Upper lobe of right lung (tissue), 1 donor: ENCODE data around the gene ZC3H12A. TPM values are rescaled to one million over a fixed set of nuclear protein-coding genes. Genes with fewer than 3 reads are reported as not detected.

Experiments used
- ATAC-seq: fragments of 200-7000 bp; cut with Tn5 transposase; one replicate; pipeline ENCODE4 v1.9.1; 2020; ENCODE audit warnings: mild to moderate bottlenecking, moderate library complexity
- DNase-seq: peaks from one replicate; pipeline ENCODE4 v3.0.0-alpha.2; 2020
- H3K27ac ChIP-seq: fragments of 200-600 bp; one replicate; pipeline ENCODE4 v1.8.0; 2022
- H3K27me3 ChIP-seq: fragments of 200-600 bp; one replicate; pipeline ENCODE4 v1.8.0; 2022; ENCODE audit warnings: mild to moderate bottlenecking
- H3K36me3 ChIP-seq: fragments of 200-600 bp; one replicate; pipeline ENCODE4 v1.8.0; 2022
- H3K4me1 ChIP-seq: fragments of 200-600 bp; one replicate; pipeline ENCODE4 v1.8.0; 2022
- H3K4me3 ChIP-seq: fragments of 200-600 bp; one replicate; pipeline ENCODE4 v1.8.0; 2022; ENCODE audit warnings: mild to moderate bottlenecking
- H3K9me3 ChIP-seq: fragments of 200-600 bp; one replicate; pipeline ENCODE4 v1.8.0; 2022
- intact Hi-C: fragments of 100-400 bp; cut with DNase I; formaldehyde crosslinking; loops from one replicate; pipeline ENCODE4 v1.11.0; 2022
- total RNA-seq: library from RNA; stranded (reverse); fragmentation: NEBNext Ultra II Directional; extraction: Animal tissue kit (Norgen Biotek cat#: 25700); gene quantifications from one replicate; pipeline ENCODE4 v1.2.1, GENCODE V29; 2021
- TF ChIP-seq, protein P1 (sequence below): fragments of 200-600 bp; IDR thresholded peaks from one replicate; pipeline ENCODE4 v1.8.0; 2022; ENCODE audit warnings: antibody characterized with exemption
- donor health status: DM: no; HTN: yes; CAD: no; lungs with severe emphysema.

The ZC3H12A gene
- total RNA-seq, 1 donor from 2014 or later, result 22.9 TPM

- H3K36me3 ChIP-seq, result peaks cover 73% of the 10 kb centered on the region
- intact Hi-C loops, result no loop called here
- TF ChIP-seq, protein P1, sequence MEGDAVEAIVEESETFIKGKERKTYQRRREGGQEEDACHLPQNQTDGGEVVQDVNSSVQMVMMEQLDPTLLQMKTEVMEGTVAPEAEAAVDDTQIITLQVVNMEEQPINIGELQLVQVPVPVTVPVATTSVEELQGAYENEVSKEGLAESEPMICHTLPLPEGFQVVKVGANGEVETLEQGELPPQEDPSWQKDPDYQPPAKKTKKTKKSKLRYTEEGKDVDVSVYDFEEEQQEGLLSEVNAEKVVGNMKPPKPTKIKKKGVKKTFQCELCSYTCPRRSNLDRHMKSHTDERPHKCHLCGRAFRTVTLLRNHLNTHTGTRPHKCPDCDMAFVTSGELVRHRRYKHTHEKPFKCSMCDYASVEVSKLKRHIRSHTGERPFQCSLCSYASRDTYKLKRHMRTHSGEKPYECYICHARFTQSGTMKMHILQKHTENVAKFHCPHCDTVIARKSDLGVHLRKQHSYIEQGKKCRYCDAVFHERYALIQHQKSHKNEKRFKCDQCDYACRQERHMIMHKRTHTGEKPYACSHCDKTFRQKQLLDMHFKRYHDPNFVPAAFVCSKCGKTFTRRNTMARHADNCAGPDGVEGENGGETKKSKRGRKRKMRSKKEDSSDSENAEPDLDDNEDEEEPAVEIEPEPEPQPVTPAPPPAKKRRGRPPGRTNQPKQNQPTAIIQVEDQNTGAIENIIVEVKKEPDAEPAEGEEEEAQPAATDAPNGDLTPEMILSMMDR, result no peak
- no peak overlapping the region for H3K4me3 ChIP-seq
- DNase-seq, result no peak
- H3K4me1 ChIP-seq, result peaks cover under 1% of the 10 kb centered on the region
- ATAC-seq, result no peak
- no peak overlapping the region for H3K27ac ChIP-seq
- H3K27me3 ChIP-seq, result no peaks in the 10 kb centered on the region
- H3K9me3 ChIP-seq, result no peaks in the 10 kb centered on the region
Observed at GRCh38 chr1:37493336-37494098, 19.1 kb downstream of the ZC3H12A start.

GRCh38 chr1:37495875-37496274 is 21.5 kb downstream of the ZC3H12A start:
- ATAC-seq (no peak), DNase-seq (no peak)
- Histone ChIP-seq H3K27me3 (no peaks in the 10 kb centered on the region), H3K36me3 (peaks cover 73% of the 10 kb centered on the region), H3K27ac (no peak overlapping the region), H3K9me3 (no peaks in the 10 kb centered on the region), H3K4me3 (no peak overlapping the region), H3K4me1 (peaks cover 11% of the 10 kb centered on the region)
- TF ChIP-seq, protein P1, result no peak
- intact Hi-C loops, result no loop called here

GRCh38 chr1:37497832-37498231 is 23.5 kb downstream of the ZC3H12A start:
- Histone ChIP-seq H3K27me3 (no peaks in the 10 kb centered on the region), H3K4me1 (peaks cover 11% of the 10 kb centered on the region), H3K27ac (no peak overlapping the region), H3K4me3 (no peak overlapping the region), H3K9me3 (no peaks in the 10 kb centered on the region), H3K36me3 (peaks cover 70% of the 10 kb centered on the region)
- intact Hi-C loops, result no loop called here
- TF ChIP-seq, protein P1, result no peak
- ATAC-seq (peak; percentile 71), DNase-seq (no peak)

- peaks cover 66% of the 10 kb centered on the region for H3K36me3 ChIP-seq
- H3K4me3 ChIP-seq, result no peak overlapping the region
- H3K4me1 ChIP-seq, result peaks cover 11% of the 10 kb centered on the region
- DNase-seq, result no peak
- intact Hi-C loops, result no loop called here
- H3K27me3 ChIP-seq, result no peaks in the 10 kb centered on the region
- TF ChIP-seq, protein P1, result no peak
- H3K27ac ChIP-seq, result no peak overlapping the region
- ATAC-seq, result peak; percentile 77
- no peaks in the 10 kb centered on the region for H3K9me3 ChIP-seq
Observed at GRCh38 chr1:37498872-37499617, 24.7 kb downstream of the ZC3H12A start.

GRCh38 chr1:37501661-37502060 is 27.3 kb downstream of the ZC3H12A start:
- H3K36me3 ChIP-seq, result peaks cover 62% of the 10 kb centered on the region
- DNase-seq, result no peak
- intact Hi-C loops, result no loop called here

More at GRCh38 chr1:37501661-37502060, 27.3 kb downstream of the ZC3H12A start:
- TF ChIP-seq, protein P1, result no peak
- Histone ChIP-seq H3K27me3 (no peaks in the 10 kb centered on the region), H3K4me1 (peaks cover 11% of the 10 kb centered on the region), H3K9me3 (no peaks in the 10 kb centered on the region), H3K4me3 (no peak overlapping the region), H3K27ac (no peak overlapping the region)
- no peak for ATAC-seq
